ENCODE results near the gene LDB3.

The LDB3 gene

GRCh38 chr10:86768412-86769062 lies 100.2 kb downstream of the LDB3 start:
- DNase-seq (ENCODE audit: low spot score) = no peak

DNA sequence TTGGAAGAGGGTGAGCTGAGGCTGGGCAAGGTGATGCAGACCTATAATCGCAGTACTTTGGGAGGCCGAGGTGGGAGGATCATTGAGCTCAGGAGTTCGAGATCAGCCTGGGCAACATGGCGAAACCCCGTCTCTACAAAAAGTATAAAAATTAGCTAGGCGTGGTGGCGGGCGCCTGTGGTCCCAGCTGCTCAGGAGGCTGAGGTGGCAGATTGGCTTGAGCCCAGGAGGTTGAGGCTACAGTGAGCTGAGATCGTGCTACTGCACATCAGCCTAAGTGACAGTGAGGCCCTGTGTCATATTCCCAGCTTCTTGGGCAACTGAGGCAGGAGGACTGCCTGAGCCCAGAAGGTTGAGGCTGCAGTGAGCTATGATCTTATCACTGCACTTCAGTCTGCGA lies 101.7 kb downstream of the LDB3 start:
- DNase-seq (ENCODE audit: low spot score) = no peak

GRCh38 chr10:86770412-86770960 lies 102.2 kb downstream of the LDB3 start:
- no peak for DNase-seq (ENCODE audit: low spot score)

- no peak for DNase-seq (ENCODE audit: low spot score)
These were observed 105.2 kb downstream of the LDB3 start for GRCh38 chr10:86773498-86773897.

DNA sequence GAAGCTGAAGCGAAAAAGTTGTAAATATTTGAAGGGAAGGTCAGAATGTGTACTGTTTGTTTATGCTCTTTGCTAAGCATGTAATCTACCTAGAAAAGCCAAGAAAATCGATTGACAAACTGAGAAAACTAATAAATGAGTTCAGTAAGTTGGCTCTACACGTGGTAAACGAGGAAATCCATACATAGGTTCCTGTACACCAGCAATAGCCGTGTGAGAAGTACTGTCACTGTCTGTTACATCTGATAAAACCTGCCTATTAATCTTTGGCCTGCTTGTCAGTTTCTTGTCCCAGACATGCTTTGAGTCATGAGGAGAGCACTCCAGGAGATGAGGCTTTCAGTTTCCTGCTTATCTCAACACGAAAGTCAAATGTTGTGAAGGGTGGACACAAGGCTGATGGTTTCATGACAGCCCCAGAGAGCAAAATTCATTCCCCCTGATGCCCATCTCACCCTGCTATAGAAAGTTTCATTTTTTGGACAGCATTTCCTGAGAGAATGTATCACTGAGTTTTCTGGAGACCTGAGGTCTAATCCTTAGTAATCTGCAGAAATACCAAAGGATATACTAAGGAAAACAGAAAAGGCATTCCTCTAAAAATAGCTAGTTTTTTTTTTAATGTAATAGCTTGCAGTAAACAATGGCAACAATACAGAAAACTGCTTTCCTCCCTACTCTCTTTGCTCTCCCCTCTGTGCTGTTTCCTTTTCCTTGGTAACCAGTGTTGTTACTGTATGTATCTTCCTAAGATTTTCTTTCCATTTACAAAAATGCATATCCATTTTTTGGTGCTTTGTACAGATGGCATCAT lies 107.0 kb downstream of the LDB3 start:
- DNase-seq (ENCODE audit: low spot score) = peak; percentile 24

DNA sequence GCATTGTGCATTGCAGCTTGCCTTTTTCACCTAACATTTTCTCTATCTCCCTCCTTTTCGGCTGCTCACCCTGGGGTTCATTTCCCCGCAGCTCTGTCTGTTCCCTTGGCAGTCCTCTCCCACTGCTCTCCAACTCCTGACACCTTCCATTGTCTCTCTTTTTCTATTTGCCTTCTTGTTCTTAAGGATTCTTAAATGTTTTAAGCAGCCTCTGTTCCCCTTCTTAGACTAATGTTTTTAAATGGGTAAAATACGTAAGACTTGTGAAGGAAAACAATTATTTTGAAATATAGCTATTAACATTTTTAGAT lies 107.5 kb downstream of the LDB3 start:
- no peak for DNase-seq (ENCODE audit: low spot score)

GRCh38 chr10:86779220-86780017 lies 111.1 kb downstream of the LDB3 start:
- DNase-seq (ENCODE audit: low spot score) = no peak

- DNase-seq (ENCODE audit: low spot score) = no peak
These were observed 114.5 kb downstream of the LDB3 start for GRCh38 chr10:86782701-86783418.

DNA sequence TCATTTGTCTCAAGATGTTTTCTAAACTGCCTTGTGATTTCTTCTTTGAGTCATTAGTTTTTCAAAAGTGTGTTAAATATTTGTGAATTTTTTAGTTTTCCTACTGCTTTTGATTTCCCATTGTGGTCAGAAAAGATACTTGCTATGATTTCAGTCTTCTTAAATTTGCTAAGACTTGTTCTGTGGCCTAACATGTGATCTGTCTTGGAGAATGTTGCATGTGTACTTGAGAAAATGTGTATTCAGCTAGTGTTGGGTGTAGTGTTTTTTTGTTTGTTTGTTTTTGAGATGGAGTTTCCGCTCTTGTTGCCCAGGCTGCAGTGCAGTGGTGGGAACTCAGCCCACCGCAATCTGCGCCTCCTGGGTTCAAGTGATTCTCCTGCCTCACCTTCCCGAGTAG lies 116.7 kb downstream of the LDB3 start:
- no peak for DNase-seq (ENCODE audit: low spot score)
